Urothelium cell line (cell line): ENCODE data around the gene ELMOD1.

ENCODE experiments used
- DNase-seq: peaks from one replicate; pipeline ENCODE4 v3.0.0; 2011; ENCODE audit warnings: low spot score, mixed read lengths
- FAIRE-seq: peaks from 2 replicates; lab custom pipeline; 2011; peaks lifted over from hg19 to GRCh38; lab: Jason Lieb, UNC

The ELMOD1 gene

DNA sequence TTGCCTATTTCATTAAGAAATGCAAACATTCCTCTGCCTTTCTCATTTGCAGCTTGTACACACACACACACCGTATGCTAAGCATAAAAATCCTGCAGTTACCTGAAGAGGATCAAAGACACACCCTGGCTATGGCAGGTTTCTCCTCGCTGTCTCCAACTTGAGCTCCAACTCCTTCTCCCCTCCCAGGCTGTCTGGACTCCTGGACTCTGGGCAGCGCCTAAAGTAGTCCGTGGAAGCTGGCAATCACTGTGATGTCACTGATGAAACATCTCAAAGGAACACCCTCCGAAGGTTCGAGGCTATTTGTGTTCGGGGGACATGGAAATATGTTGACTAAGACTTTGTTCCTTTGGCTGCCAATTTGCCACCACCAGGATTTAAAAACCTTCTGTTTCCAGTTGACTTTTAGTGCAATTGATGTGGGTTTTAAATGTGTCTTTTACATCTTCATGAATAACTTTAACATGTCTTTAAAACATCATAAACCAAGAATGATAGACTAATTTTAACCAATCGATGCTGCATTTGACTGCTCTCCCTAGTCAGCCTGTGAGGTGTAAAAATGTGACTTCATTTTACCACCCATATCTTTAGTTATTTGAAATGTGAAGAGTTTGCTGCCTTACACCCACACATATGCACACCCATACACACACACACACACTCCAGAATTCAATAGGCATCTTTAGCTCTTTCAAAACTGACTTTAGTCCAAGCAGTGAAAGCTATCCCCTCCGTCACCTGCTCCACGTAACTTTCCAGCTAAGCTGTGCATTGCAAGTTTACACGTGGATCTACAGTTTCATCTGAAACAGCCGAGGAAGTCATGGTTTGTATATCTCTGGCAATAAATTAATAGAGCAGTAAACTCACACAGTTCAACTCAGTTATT is 121.2 kb downstream of the ELMOD1 start, which contains the start of gene SLN:
SLN (minus strand) TSS at position 196 of the 895 bp plus-strand sequence.
- no peak for FAIRE-seq
- no peak for DNase-seq

DNA sequence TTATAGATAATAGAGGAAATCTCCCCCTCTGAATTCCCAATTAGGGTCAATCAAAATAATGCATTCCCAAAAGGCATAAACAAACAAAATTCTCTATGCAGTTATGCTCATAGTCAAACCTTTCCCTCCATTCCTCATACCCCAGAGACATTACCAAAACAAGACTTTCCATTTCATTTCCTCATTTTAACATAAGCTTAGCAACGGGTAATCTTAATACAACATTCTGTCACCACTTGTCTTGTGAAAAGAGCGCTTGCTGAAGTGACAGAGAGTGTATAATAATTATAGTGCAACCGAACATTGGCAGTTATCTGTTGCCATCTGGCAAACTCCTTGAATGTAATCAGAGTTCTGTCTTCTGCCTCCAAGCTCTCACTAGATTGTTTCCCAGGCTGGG is 122.1 kb downstream of the ELMOD1 start:
- DNase-seq (no peak), FAIRE-seq (no peak)
